Measurements from ENCODE around the gene PNN. TPM values are rescaled to one million over a fixed set of nuclear protein-coding genes. Genes with fewer than 3 reads are reported as not detected.
A peak's percentile ranks its signal among the peaks of the same experiment; 100 is the strongest.
"Not testable (repeated sequence)": the region's sequence is repeated elsewhere in the genome, so short reads cannot be mapped to it uniquely, and the experiment has no call there.

PNN gene
- total RNA-seq (2022) (98.5 and 100 TPM in 2 replicates), Bru-seq, nascent RNA (percentile 99 among the genes with signal in this experiment), BruChase-seq, experiment 1, labeled RNA remaining after a 2-hour chase (percentile 99 among the genes with signal in this experiment), BruChase-seq, experiment 2, labeled RNA remaining after a 6-hour chase (percentile 100 among the genes with signal in this experiment)
- long read RNA-seq, transcript PNN-201 (9 exons, 3,576 nt) = major isoform, 109 of 135 reads
- long read RNA-seq, partial matches to known transcripts = 3 of 135 reads
- long read RNA-seq, other reads (novel, unspliced or antisense) = 19 of 135 reads

- POLR2A ChIA-PET = interaction anchor here (0.6 to 1.4 kb wide), 4 partner anchors 29 to 257 kb away, joined by 3 to 6 read pairs (median 4); partner anchors contain the start of gene FBXO33
- H3K36me3 Mint-ChIP-seq (ENCODE audit: insufficient read depth, unreplicated experiment) = peaks cover 10% of the 10 kb centered on the region
Observed at GRCh38 chr14:39174560-39175444, at the start of gene PNN. Gene PNN (plus strand): TSS chr14:39175254. CDS start chr14:39175280, 26 bp downstream.

DNA sequence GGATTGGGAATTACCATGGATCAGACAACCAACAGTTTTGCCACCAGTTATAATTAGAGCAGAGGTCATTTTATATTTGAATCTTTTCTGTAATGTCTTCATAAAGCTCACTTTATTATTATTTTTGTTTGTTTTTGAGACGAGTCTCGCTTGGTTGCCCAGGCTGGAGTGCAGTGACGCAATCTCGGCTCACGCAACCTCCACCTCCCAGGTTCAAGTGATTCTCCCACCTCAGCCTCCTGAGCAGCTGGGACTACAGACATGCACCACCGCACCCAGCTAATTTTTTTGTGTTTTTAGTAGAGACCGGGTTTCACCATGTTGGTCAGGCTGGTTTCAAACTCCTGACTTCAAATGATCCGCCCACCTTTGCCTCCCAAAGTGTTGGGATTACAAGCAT is 37.2 kb upstream of the PNN start:
- H3K9me3 Mint-ChIP-seq (ENCODE audit: unreplicated experiment); H3K36me3 ChIP-seq (ENCODE audit: control insufficient read depth, insufficient read depth, low read length); POLR2A ChIA-PET; CTCF ChIA-PET; H3K4me1 ChIP-seq; H3K4me3 Mint-ChIP-seq (ENCODE audit: unreplicated experiment); intact Hi-C loops (cut with micrococcal nuclease; ENCODE audit: unreplicated experiment); H3K27me3 Mint-ChIP-seq (ENCODE audit: insufficient read depth, unreplicated experiment); H3K9me3 ChIP-seq; DNase-seq; H3K4me3 ChIP-seq (ENCODE audit: low read depth, low read length); BruUV-seq (replicated peaks); H3K4me1 Mint-ChIP-seq (ENCODE audit: low read depth, unreplicated experiment); H3K27ac Mint-ChIP-seq (ENCODE audit: unreplicated experiment); H3K27me3 ChIP-seq (replicated peaks; ENCODE audit: control insufficient read depth, insufficient read depth, low read length): not testable (repeated sequence)
- H3K36me3 Mint-ChIP-seq (ENCODE audit: insufficient read depth, unreplicated experiment) = peaks cover 33% of the 10 kb centered on the region

More at GRCh38 chr14:39174560-39175444, at the start of gene PNN:
- Histone ChIP-seq H3K9me3 (no peaks in the 10 kb centered on the region), H3K36me3 (ENCODE audit: control insufficient read depth, insufficient read depth, low read length) (peaks cover 1% of the 10 kb centered on the region; the same call in 1 of the 2 replicates), H3K27me3 (replicated peaks; ENCODE audit: control insufficient read depth, insufficient read depth, low read length) (no peaks in the 10 kb centered on the region), H3K4me3 (ENCODE audit: low read depth, low read length) (peak within 1 kb of the TSS; percentile 58), H3K4me1 (0 out of 2 replicates have a peak, but pooled peaks cover 8% of the 10 kb centered on the region)
- no TSS peak for BruUV-seq (replicated peaks)
- Mint-ChIP-seq H3K27me3 (ENCODE audit: insufficient read depth, unreplicated experiment) (no peaks in the 10 kb centered on the region), H3K27ac (ENCODE audit: unreplicated experiment) (peak within 1 kb of the TSS; percentile 98), H3K9me3 (ENCODE audit: unreplicated experiment) (no peaks in the 10 kb centered on the region), H3K4me3 (ENCODE audit: unreplicated experiment) (peak within 1 kb of the TSS; percentile 92), H3K4me1 (ENCODE audit: low read depth, unreplicated experiment) (peaks cover 7% of the 10 kb centered on the region)
- CTCF ChIA-PET = no interaction called here
- no peak for TF ChIP-seq CTCF (IDR thresholded peaks at IDR 0.05; ENCODE audit: insufficient read depth in 1 of 2, low read depth in 1 of 2, low read length in 1 of 2, severe bottlenecking in 1 of 2, unreplicated experiment in 1 of 2)
- peak; percentile 98 to 99 for DNase-seq
- intact Hi-C loops (cut with micrococcal nuclease; ENCODE audit: unreplicated experiment) = loop anchor here (1.0 to 5.0 kb wide), 6 partner anchors 53 to 258 kb away; partner anchors contain the start of genes FBXO33 and GEMIN2

- Mint-ChIP-seq H3K9me3 (ENCODE audit: unreplicated experiment) (peaks cover 10% of the 10 kb centered on the region), H3K4me3 (ENCODE audit: unreplicated experiment) (no peak overlapping the region), H3K4me1 (ENCODE audit: low read depth, unreplicated experiment) (no peaks in the 10 kb centered on the region), H3K27me3 (ENCODE audit: insufficient read depth, unreplicated experiment) (no peaks in the 10 kb centered on the region), H3K27ac (ENCODE audit: unreplicated experiment) (no peak overlapping the region), H3K36me3 (ENCODE audit: insufficient read depth, unreplicated experiment) (peaks cover 38% of the 10 kb centered on the region)
- POLR2A ChIA-PET = interaction anchor here (0.6 kb wide), 1 partner anchor 28 kb away, joined by 4 read pairs; no protein-coding TSS in a partner anchor
- no peaks in the 10 kb centered on the region for H3K27me3 ChIP-seq (replicated peaks; ENCODE audit: control insufficient read depth, insufficient read depth, low read length)
- no peaks in the 10 kb centered on the region for H3K4me1 ChIP-seq
- H3K4me3 ChIP-seq (ENCODE audit: low read depth, low read length) = no peak overlapping the region
- no peak for DNase-seq
- no peaks in the 10 kb centered on the region for H3K36me3 ChIP-seq (ENCODE audit: control insufficient read depth, insufficient read depth, low read length)
- peaks cover 8% of the 10 kb centered on the region for H3K9me3 ChIP-seq
- CTCF ChIA-PET = no interaction called here
- BruUV-seq (replicated peaks) = no TSS peak
- TF ChIP-seq CTCF (IDR thresholded peaks at IDR 0.05; ENCODE audit: insufficient read depth in 1 of 2, low read depth in 1 of 2, low read length in 1 of 2, severe bottlenecking in 1 of 2, unreplicated experiment in 1 of 2) = no peak
- intact Hi-C loops (cut with micrococcal nuclease; ENCODE audit: unreplicated experiment) = no loop called here
Observed at GRCh38 chr14:39138440-39138839, 36.6 kb upstream of the PNN start.

Data from Caco-2 (cell line).